Effector CD8-positive, alpha-beta T cell (primary cell): Measurements from ENCODE around the gene SLC39A11.

Source experiments
- DNase-seq: peaks from one replicate; lab custom pipeline; 2025; lab: John Stamatoyannopoulos, UW

SLC39A11 gene

GRCh38 chr17:72754513-72754912 lies 338.0 kb downstream of the SLC39A11 start:
- no peak for DNase-seq

GRCh38 chr17:72751746-72752145 lies 340.7 kb downstream of the SLC39A11 start:
- DNase-seq: no peak

GRCh38 chr17:72749119-72749572 lies 343.3 kb downstream of the SLC39A11 start:
- DNase-seq: no peak

- DNase-seq: no peak
Observed at GRCh38 chr17:72747501-72747900, 345.0 kb downstream of the SLC39A11 start.

GRCh38 chr17:72745241-72745640 lies 347.2 kb downstream of the SLC39A11 start:
- DNase-seq: no peak

- no peak for DNase-seq
Observed at GRCh38 chr17:72743037-72743467, 349.4 kb downstream of the SLC39A11 start.

GRCh38 chr17:72737151-72737690 lies 355.3 kb downstream of the SLC39A11 start:
- no peak for DNase-seq

GRCh38 chr17:72735592-72735991 lies 356.9 kb downstream of the SLC39A11 start:
- DNase-seq: no peak

GRCh38 chr17:72735048-72735447 lies 357.4 kb downstream of the SLC39A11 start:
- DNase-seq: no peak

- DNase-seq: no peak
Observed at GRCh38 chr17:72734613-72735012, 357.9 kb downstream of the SLC39A11 start.

- DNase-seq: no peak
Observed at GRCh38 chr17:72733619-72734282, 358.7 kb downstream of the SLC39A11 start.

GRCh38 chr17:72732893-72733618 lies 359.4 kb downstream of the SLC39A11 start:
- DNase-seq: no peak

GRCh38 chr17:72730077-72730476 lies 362.4 kb downstream of the SLC39A11 start:
- no peak for DNase-seq

GRCh38 chr17:72726936-72727335 lies 365.6 kb downstream of the SLC39A11 start:
- DNase-seq: no peak

GRCh38 chr17:72725433-72726068 lies 366.9 kb downstream of the SLC39A11 start:
- no peak for DNase-seq

- DNase-seq: no peak
Observed at GRCh38 chr17:72724267-72724666, 368.2 kb downstream of the SLC39A11 start.

- DNase-seq: no peak
Observed at GRCh38 chr17:72723711-72724110, 368.8 kb downstream of the SLC39A11 start.

GRCh38 chr17:72720494-72720825 lies 372.0 kb downstream of the SLC39A11 start:
- DNase-seq: no peak

- DNase-seq: no peak
Observed at GRCh38 chr17:72719578-72720493, 372.7 kb downstream of the SLC39A11 start.

GRCh38 chr17:72719206-72719577 lies 373.3 kb downstream of the SLC39A11 start:
- DNase-seq: no peak

- DNase-seq: no peak
Observed at GRCh38 chr17:72717676-72718075, 374.8 kb downstream of the SLC39A11 start.

GRCh38 chr17:72717276-72717675 lies 375.2 kb downstream of the SLC39A11 start:
- no peak for DNase-seq
